Endodermal cell (in vitro differentiated cells): Measurements from ENCODE around the gene PTN. TPM values are rescaled to one million over a fixed set of nuclear protein-coding genes. Genes with fewer than 3 reads are reported as not detected.

Experiments used
- DNase-seq: peaks from one replicate; pipeline ENCODE4 v3.0.0-alpha.2; 2017
- H3K27ac ChIP-seq: 2 replicates; pipeline ENCODE4 v1.5.1; 2013; ENCODE audit warnings: mild to moderate bottlenecking, low read depth, low read length, moderate library complexity
- H3K27me3 ChIP-seq: 2 replicates; pipeline ENCODE4 v1.6.1; 2013; ENCODE audit warnings: mild to moderate bottlenecking, low read length, moderate library complexity; ENCODE audit not compliant: insufficient read depth, control insufficient read depth, poor library complexity, severe bottlenecking
- H3K36me3 ChIP-seq: 2 replicates; pipeline ENCODE4 v1.7.0; 2013; ENCODE audit warnings: mild to moderate bottlenecking, low read length, moderate library complexity; ENCODE audit not compliant: control insufficient read depth, insufficient read depth
- H3K4me1 ChIP-seq: one replicate; pipeline ENCODE4 v1.7.0; 2013; ENCODE audit warnings: low read length; ENCODE audit not compliant: control insufficient read depth, insufficient read depth
- H3K4me3 ChIP-seq: 2 replicates; pipeline ENCODE4 v1.5.1; 2013; ENCODE audit warnings: mild to moderate bottlenecking, low read length, moderate library complexity
- H3K9ac ChIP-seq: 2 replicates; pipeline ENCODE4 v1.6.1; 2013; ENCODE audit warnings: mild to moderate bottlenecking, low read length, moderate library complexity; ENCODE audit not compliant: poor library complexity, severe bottlenecking; ENCODE audit errors: extremely low read depth
- H3K9me3 ChIP-seq: 2 replicates; pipeline ENCODE4 v1.6.1; 2013; ENCODE audit warnings: mild to moderate bottlenecking, low read length, moderate library complexity; ENCODE audit not compliant: control insufficient read depth
- H3K27ac Mint-ChIP-seq: 2 replicates; pipeline ENCODE4 v1.8.0; 2020; ENCODE audit warnings: mixed read lengths
- H3K27me3 Mint-ChIP-seq: 2 replicates; pipeline ENCODE4 v1.8.0; 2021; ENCODE audit warnings: mild to moderate bottlenecking, mixed read lengths; ENCODE audit not compliant: insufficient read depth
- H3K36me3 Mint-ChIP-seq: 2 replicates; pipeline ENCODE4 v1.8.0; 2020; ENCODE audit warnings: low read depth, mixed read lengths
- H3K4me1 Mint-ChIP-seq: 2 replicates; pipeline ENCODE4 v1.8.0; 2020; ENCODE audit warnings: mixed read lengths
- H3K4me3 Mint-ChIP-seq: 2 replicates; pipeline ENCODE4 v1.8.0; 2020; ENCODE audit warnings: mild to moderate bottlenecking, moderate library complexity, mixed read lengths
- H3K9me3 Mint-ChIP-seq: 2 replicates; pipeline ENCODE4 v1.8.0; 2020; ENCODE audit warnings: mild to moderate bottlenecking, mixed read lengths
- CTCF ChIP-seq: fragments of 200-600 bp; sonication (generic); conservative IDR thresholded peaks from 2 replicates; pipeline ENCODE4 v1.5.0; 2021; ENCODE audit warnings: antibody characterized with exemption, mild to moderate bottlenecking
- WGBS, 2 experiments: methylation state at CpG; one replicate each; pipeline versions ENCODE4 v1.1.5 to v1.1.7; 2013; ENCODE audit warnings: missing lambda C conversion rate in 2 of 2, mixed read lengths in 1 of 2; ENCODE audit not compliant: insufficient coverage in 1 of 2, insufficient read length in 1 of 2; 5-methylcytosine and 5-hydroxymethylcytosine counted together
- total RNA-seq, 2 donors: library from RNA; stranded (reverse); fragmentation: NEBNext Ultra II Directional in 1 of 2; extraction: Animal tissue kit (Norgen Biotek cat#: 25700) in 1 of 2; gene quantifications; 2 replicates in 1 of 2; 3 replicates in 1 of 2; pipeline ENCODE4 v1.2.1, GENCODE V29; 2021

The PTN gene
- total RNA-seq, 2 donors from 2014 or later, result 4.8 to 5.6 TPM

DNA sequence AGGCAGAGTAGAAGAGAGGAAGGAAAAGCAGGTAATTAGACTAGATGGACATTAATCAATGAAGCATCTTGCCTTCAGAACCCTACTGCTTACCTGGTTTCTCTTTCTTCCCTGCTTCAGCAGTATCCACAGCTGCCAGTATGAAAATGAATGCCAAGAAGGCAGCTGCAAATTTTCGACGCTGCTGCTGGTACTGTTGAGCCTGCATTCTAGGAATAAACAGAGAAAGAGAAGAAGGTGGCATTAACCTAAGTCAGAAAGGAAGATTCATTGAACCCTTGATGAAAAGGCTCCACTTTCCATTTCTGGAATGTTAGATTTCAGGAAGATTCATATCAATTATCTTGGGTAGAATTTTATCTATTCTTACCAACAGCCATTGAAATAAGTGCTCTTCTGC is 88.8 kb downstream of the PTN start:
- Histone ChIP-seq H3K9me3 (no peaks in the 10 kb centered on the region), H3K27me3 (no peaks in the 10 kb centered on the region), H3K4me3 (no peak overlapping the region), H3K4me1 (no peaks in the 10 kb centered on the region), H3K9ac (no peak overlapping the region), H3K27ac (no peak overlapping the region), H3K36me3 (no peaks in the 10 kb centered on the region)
- TF ChIP-seq CTCF, result no peak
- Mint-ChIP-seq H3K36me3 (no peaks in the 10 kb centered on the region), H3K27ac (no peak overlapping the region), H3K4me1 (peaks cover 18% of the 10 kb centered on the region), H3K27me3 (no peaks in the 10 kb centered on the region), H3K4me3 (no peak overlapping the region), H3K9me3 (no peaks in the 10 kb centered on the region)
- DNase-seq, result no peak
- 97 to 100% methylated on average over 2 of the region's 2 CpGs for WGBS, 2 experiments

DNA sequence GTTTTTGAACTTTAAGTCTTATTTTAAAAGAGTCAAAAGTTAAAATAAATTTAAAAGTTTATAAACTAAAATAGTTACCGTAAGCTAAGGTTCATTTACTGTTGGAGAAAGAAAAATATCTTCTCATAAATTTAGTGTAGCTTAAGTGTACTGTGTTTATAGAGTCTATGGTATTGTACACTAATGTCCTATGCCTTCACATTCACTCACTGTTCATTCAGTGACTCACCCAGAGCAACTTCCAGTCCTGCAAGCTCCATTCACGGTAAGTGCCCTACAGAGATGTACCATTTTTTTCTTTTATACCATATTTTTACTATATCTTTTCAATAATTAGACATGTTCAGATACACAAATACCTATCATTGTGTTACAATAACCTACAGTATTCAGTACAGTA is 97.6 kb downstream of the PTN start:
- H3K9ac ChIP-seq, result no peak overlapping the region
- no peaks in the 10 kb centered on the region for H3K36me3 Mint-ChIP-seq
- H3K4me3 ChIP-seq, result no peak overlapping the region
- DNase-seq, result no peak
- H3K27ac Mint-ChIP-seq, result no peak overlapping the region
- H3K4me1 ChIP-seq, result no peaks in the 10 kb centered on the region
- H3K9me3 ChIP-seq, result no peaks in the 10 kb centered on the region
- no peaks in the 10 kb centered on the region for H3K27me3 Mint-ChIP-seq
- no peaks in the 10 kb centered on the region for H3K36me3 ChIP-seq
- no peak for TF ChIP-seq CTCF
- no peaks in the 10 kb centered on the region for H3K9me3 Mint-ChIP-seq
- 97 to 100% methylated on average over 1 of the region's 2 CpGs for WGBS, 2 experiments
- H3K27me3 ChIP-seq, result no peaks in the 10 kb centered on the region
- no peak overlapping the region for H3K4me3 Mint-ChIP-seq
- peaks cover 7% of the 10 kb centered on the region for H3K4me1 Mint-ChIP-seq
- H3K27ac ChIP-seq, result no peak overlapping the region

GRCh38 chr7:137245186-137245585 is 98.3 kb downstream of the PTN start:
- no peaks in the 10 kb centered on the region for H3K27me3 ChIP-seq
- DNase-seq, result no peak
- H3K27ac ChIP-seq, result no peak overlapping the region
- no peaks in the 10 kb centered on the region for H3K4me1 ChIP-seq
- H3K9me3 ChIP-seq, result no peaks in the 10 kb centered on the region
- no peak overlapping the region for H3K4me3 Mint-ChIP-seq
- no peak overlapping the region for H3K27ac Mint-ChIP-seq
- no peak overlapping the region for H3K4me3 ChIP-seq
- 92 to 95% methylated on average over 3 to 4 of the region's 4 CpGs for whole genome bisulfite sequencing, 2 experiments
- H3K9me3 Mint-ChIP-seq, result no peaks in the 10 kb centered on the region
- H3K9ac ChIP-seq, result no peak overlapping the region
- TF ChIP-seq CTCF, result no peak
- H3K27me3 Mint-ChIP-seq, result no peaks in the 10 kb centered on the region
- no peaks in the 10 kb centered on the region for H3K36me3 ChIP-seq
- peaks cover 9% of the 10 kb centered on the region for H3K4me1 Mint-ChIP-seq
- no peaks in the 10 kb centered on the region for H3K36me3 Mint-ChIP-seq
